ENCODE results near the gene S100A2.
A peak's percentile ranks its signal among the peaks of the same experiment; 100 is the strongest.
"Not testable (repeated sequence)": the region's sequence is repeated elsewhere in the genome, so short reads cannot be mapped to it uniquely, and the experiment has no call there.

Gene S100A2

DNA sequence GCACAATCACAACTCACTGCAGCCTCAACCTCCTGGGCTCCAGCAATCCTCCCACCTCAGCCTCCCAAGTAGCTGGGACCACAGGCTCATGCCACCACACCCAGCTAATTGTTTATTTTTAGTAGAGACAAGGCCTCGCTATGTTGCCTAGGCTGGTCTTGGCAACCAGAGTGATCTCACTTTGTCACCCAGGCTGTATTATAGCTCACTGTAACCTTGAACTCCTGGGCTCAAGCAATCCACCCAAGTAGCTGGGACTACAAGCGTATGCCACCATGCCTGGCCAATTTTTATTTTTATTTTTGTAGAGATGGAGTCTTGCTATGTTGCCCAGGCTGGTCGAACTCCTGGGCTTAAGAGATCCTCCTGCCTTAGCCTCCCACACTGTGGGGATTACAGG, 3.6 kb downstream of the S100A2 start:
- not testable (repeated sequence) for H3K18ac ChIP-seq (ENCODE audit: low read length); H3K36me3 ChIP-seq (replicated peaks in 1 of 2; ENCODE audit: control insufficient read depth in 2 of 2, insufficient read depth in 2 of 2, low read length in 2 of 2); H2BK15ac ChIP-seq (ENCODE audit: low read length); DNase-seq (ENCODE audit: low spot score); H3K23ac ChIP-seq (ENCODE audit: low read depth, low read length, poor library complexity); H3K4ac ChIP-seq (ENCODE audit: low read length); H3K4me3 ChIP-seq (ENCODE audit: low read length in 2 of 2); H2AFZ ChIP-seq (ENCODE audit: low read length); H4K8ac ChIP-seq (ENCODE audit: low read depth, low read length); H3K14ac ChIP-seq (ENCODE audit: low read length); H3K27me3 ChIP-seq (ENCODE audit: control insufficient read depth in 3 of 3, insufficient read depth in 3 of 3, low read depth in 1 of 3, low read length in 3 of 3); H2BK120ac ChIP-seq (ENCODE audit: low read depth, low read length); H2BK12ac ChIP-seq (ENCODE audit: low read length); H3K9ac ChIP-seq (ENCODE audit: low read depth, low read length, poor library complexity); H4K91ac ChIP-seq (ENCODE audit: low read depth, low read length, poor library complexity); H3K79me1 ChIP-seq (ENCODE audit: low read depth, low read length); H3K4me2 ChIP-seq (ENCODE audit: insufficient read depth, low read length, poor library complexity, severe bottlenecking); H3K9me3 ChIP-seq (replicated peaks in 1 of 2; ENCODE audit: control insufficient read depth in 2 of 2, insufficient read depth in 1 of 2, low read depth in 1 of 2, low read length in 2 of 2); H3K27ac ChIP-seq (replicated peaks; ENCODE audit: low read length); H2BK5ac ChIP-seq (ENCODE audit: low read length); H2AK5ac ChIP-seq (ENCODE audit: low read depth, low read length)
- peaks cover 11 to 13% of the 10 kb centered on the region in 2 donors for H3K4me1 ChIP-seq (ENCODE audit: control insufficient read depth in 2 of 2, insufficient read depth in 1 of 2, low read depth in 1 of 2, low read length in 2 of 2)
- no CpG with 5 or more reads among the region's 3 CpGs for WGBS, 2 donors (ENCODE audit: extremely low coverage in 2 of 2, insufficient read length in 2 of 2, insufficient replicate concordance in 1 of 2)

DNA sequence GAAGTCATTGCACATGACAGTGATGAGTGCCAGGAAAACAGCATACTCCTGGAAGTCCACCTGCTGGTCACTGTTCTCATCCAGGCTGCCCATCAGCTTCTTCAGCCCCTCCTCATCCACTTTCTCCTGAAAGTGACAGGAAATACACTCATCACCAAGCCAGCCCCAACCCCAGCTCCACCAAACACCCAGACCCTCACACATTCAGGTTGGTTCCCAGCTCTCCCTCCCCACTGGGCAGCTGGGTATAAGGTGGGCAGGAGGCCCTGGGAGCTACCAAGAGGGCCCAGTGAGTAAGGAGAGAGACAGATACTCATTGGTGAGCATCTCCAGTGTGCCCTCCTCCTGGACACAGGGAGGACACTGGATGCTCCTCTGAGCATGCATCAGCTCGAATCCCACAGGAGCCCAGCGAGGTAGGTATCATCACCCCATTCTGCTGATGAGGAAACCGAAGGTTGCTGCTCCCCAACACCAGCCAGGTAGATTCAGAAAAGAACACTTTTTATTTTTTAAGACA, 4.1 kb downstream of the S100A2 start:
- H3K27ac ChIP-seq (replicated peaks; ENCODE audit: low read length): no peak overlapping the region
- H2BK12ac ChIP-seq (ENCODE audit: low read length): no peak overlapping the region
- peak overlapping the region; percentile 38 for H2BK15ac ChIP-seq (ENCODE audit: low read length)
- DNase-seq (ENCODE audit: low spot score): no peak
- H3K4me3 ChIP-seq (ENCODE audit: low read length in 2 of 2): no peak overlapping the region
- peak overlapping the region; percentile 68 for H2AK5ac ChIP-seq (ENCODE audit: low read depth, low read length)
- H3K9me3 ChIP-seq (replicated peaks in 1 of 2; ENCODE audit: control insufficient read depth in 2 of 2, insufficient read depth in 1 of 2, low read depth in 1 of 2, low read length in 2 of 2): no peaks in the 10 kb centered on the region
- no peak overlapping the region for H3K14ac ChIP-seq (ENCODE audit: low read length)
- no peak overlapping the region for H3K4me2 ChIP-seq (ENCODE audit: insufficient read depth, low read length, poor library complexity, severe bottlenecking)
- H3K79me1 ChIP-seq (ENCODE audit: low read depth, low read length): no peaks in the 10 kb centered on the region
- no peak overlapping the region for H2AFZ ChIP-seq (ENCODE audit: low read length)
- H3K9ac ChIP-seq (ENCODE audit: low read depth, low read length, poor library complexity): no peak overlapping the region
- no peak overlapping the region for H4K91ac ChIP-seq (ENCODE audit: low read depth, low read length, poor library complexity)
- no peak overlapping the region for H2BK5ac ChIP-seq (ENCODE audit: low read length)
- no peak overlapping the region for H4K8ac ChIP-seq (ENCODE audit: low read depth, low read length)
- no peaks in the 10 kb centered on the region for H3K36me3 ChIP-seq (replicated peaks in 1 of 2; ENCODE audit: control insufficient read depth in 2 of 2, insufficient read depth in 2 of 2, low read length in 2 of 2)
- H3K27me3 ChIP-seq (ENCODE audit: control insufficient read depth in 3 of 3, insufficient read depth in 3 of 3, low read depth in 1 of 3, low read length in 3 of 3): peaks cover 0 to 3% (median 0%) of the 10 kb centered on the region in 3 experiments
- H3K18ac ChIP-seq (ENCODE audit: low read length): peak overlapping the region; percentile 46
- peak overlapping the region; percentile 35 for H2BK120ac ChIP-seq (ENCODE audit: low read depth, low read length)
- no peak overlapping the region for H3K23ac ChIP-seq (ENCODE audit: low read depth, low read length, poor library complexity)
- WGBS, 2 donors (ENCODE audit: extremely low coverage in 2 of 2, insufficient read length in 2 of 2, insufficient replicate concordance in 1 of 2): no CpG with 5 or more reads among the region's 3 CpGs
- no peak overlapping the region for H3K4ac ChIP-seq (ENCODE audit: low read length)
- H3K4me1 ChIP-seq (ENCODE audit: control insufficient read depth in 2 of 2, insufficient read depth in 1 of 2, low read depth in 1 of 2, low read length in 2 of 2): peaks cover 6 to 8% of the 10 kb centered on the region in 2 donors

DNA sequence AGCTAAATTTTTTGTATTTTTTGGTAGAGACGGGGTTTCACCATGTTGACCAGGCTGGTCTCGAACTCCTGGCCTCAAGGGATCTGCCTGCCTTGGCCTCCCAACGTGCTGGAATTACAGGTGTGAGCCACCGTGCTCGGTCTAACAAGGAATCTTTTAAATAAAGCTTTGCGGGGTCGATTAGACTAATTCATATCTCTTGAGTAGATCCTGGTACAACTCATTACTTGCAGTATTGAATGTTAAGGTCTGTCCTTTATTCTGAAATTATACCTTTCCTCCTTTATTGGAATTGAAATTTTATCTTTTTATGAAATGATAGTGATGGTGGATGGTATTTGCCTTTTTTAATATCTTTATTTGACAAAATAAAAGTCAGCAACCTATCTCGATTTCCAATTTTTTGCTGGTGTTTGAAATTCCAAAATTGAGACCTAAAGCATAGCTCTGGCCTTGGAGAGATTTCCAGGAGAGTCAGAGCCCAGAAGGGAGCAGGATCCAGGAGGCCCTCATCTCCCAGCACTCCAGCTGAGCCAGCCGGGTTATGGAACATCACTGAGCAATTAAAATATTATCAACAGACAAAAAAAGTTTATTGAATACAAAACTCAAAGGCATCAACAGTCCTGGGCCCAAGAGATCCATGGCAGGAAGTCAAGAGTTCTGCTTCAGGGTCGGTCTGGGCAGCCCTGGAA, 4.7 kb downstream of the S100A2 start:
- H2BK120ac ChIP-seq (ENCODE audit: low read depth, low read length): no peak overlapping the region
- H3K79me1 ChIP-seq (ENCODE audit: low read depth, low read length): no peaks in the 10 kb centered on the region
- H2BK15ac ChIP-seq (ENCODE audit: low read length): no peak overlapping the region
- peaks cover 2 to 4% of the 10 kb centered on the region in 2 donors for H3K4me1 ChIP-seq (ENCODE audit: control insufficient read depth in 2 of 2, insufficient read depth in 1 of 2, low read depth in 1 of 2, low read length in 2 of 2)
- no peak overlapping the region for H4K8ac ChIP-seq (ENCODE audit: low read depth, low read length)
- no peak overlapping the region for H3K4me3 ChIP-seq (ENCODE audit: low read length in 2 of 2)
- no peak overlapping the region for H3K9ac ChIP-seq (ENCODE audit: low read depth, low read length, poor library complexity)
- no CpG with 5 or more reads among the region's 10 CpGs for WGBS, 2 donors (ENCODE audit: extremely low coverage in 2 of 2, insufficient read length in 2 of 2, insufficient replicate concordance in 1 of 2)
- H2BK12ac ChIP-seq (ENCODE audit: low read length): no peak overlapping the region
- peaks cover 0 to 3% (median 0%) of the 10 kb centered on the region in 3 experiments for H3K27me3 ChIP-seq (ENCODE audit: control insufficient read depth in 3 of 3, insufficient read depth in 3 of 3, low read depth in 1 of 3, low read length in 3 of 3)
- no peak overlapping the region for H3K14ac ChIP-seq (ENCODE audit: low read length)
- H2BK5ac ChIP-seq (ENCODE audit: low read length): no peak overlapping the region
- H3K4ac ChIP-seq (ENCODE audit: low read length): no peak overlapping the region
- peak overlapping the region; percentile 68 for H2AK5ac ChIP-seq (ENCODE audit: low read depth, low read length)
- H2AFZ ChIP-seq (ENCODE audit: low read length): no peak overlapping the region
- H3K4me2 ChIP-seq (ENCODE audit: insufficient read depth, low read length, poor library complexity, severe bottlenecking): no peak overlapping the region
- H3K18ac ChIP-seq (ENCODE audit: low read length): no peak overlapping the region
- no peak overlapping the region for H3K27ac ChIP-seq (replicated peaks; ENCODE audit: low read length)
- no peaks in the 10 kb centered on the region for H3K9me3 ChIP-seq (replicated peaks in 1 of 2; ENCODE audit: control insufficient read depth in 2 of 2, insufficient read depth in 1 of 2, low read depth in 1 of 2, low read length in 2 of 2)
- no peaks in the 10 kb centered on the region for H3K36me3 ChIP-seq (replicated peaks in 1 of 2; ENCODE audit: control insufficient read depth in 2 of 2, insufficient read depth in 2 of 2, low read length in 2 of 2)
- no peak overlapping the region for H3K23ac ChIP-seq (ENCODE audit: low read depth, low read length, poor library complexity)
- no peak for DNase-seq (ENCODE audit: low spot score)
- H4K91ac ChIP-seq (ENCODE audit: low read depth, low read length, poor library complexity): no peak overlapping the region

DNA sequence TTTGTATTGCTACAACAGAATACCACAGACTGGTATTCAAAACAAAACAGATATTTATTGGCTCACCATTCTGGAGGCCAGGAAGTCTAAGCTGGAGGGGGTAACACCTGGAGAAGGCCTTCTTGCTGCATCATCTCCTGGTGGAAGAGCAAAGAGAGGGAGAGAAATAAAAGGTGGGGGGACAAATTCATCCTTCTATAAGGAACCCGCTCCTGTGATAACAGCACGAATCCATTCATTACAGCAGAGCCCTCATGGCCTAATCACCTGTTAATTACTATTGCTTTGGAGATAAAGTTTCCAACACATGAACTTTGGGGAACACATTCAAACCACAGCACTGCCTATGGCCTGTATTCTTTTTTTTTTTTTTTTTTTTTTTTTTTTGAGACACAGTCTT, 5.4 kb downstream of the S100A2 start:
- no peak overlapping the region for H3K4ac ChIP-seq (ENCODE audit: low read length)
- no peak overlapping the region for H2BK15ac ChIP-seq (ENCODE audit: low read length)
- no peak overlapping the region for H3K9ac ChIP-seq (ENCODE audit: low read depth, low read length, poor library complexity)
- no peaks in the 10 kb centered on the region for H3K4me1 ChIP-seq (ENCODE audit: control insufficient read depth in 2 of 2, insufficient read depth in 1 of 2, low read depth in 1 of 2, low read length in 2 of 2)
- no peak overlapping the region for H4K8ac ChIP-seq (ENCODE audit: low read depth, low read length)
- H3K23ac ChIP-seq (ENCODE audit: low read depth, low read length, poor library complexity): no peak overlapping the region
- H3K18ac ChIP-seq (ENCODE audit: low read length): no peak overlapping the region
- H2BK12ac ChIP-seq (ENCODE audit: low read length): no peak overlapping the region
- H3K9me3 ChIP-seq (replicated peaks in 1 of 2; ENCODE audit: control insufficient read depth in 2 of 2, insufficient read depth in 1 of 2, low read depth in 1 of 2, low read length in 2 of 2): no peaks in the 10 kb centered on the region
- no CpG with 5 or more reads among the region's 2 CpGs for WGBS, 2 donors (ENCODE audit: extremely low coverage in 2 of 2, insufficient read length in 2 of 2, insufficient replicate concordance in 1 of 2)
- no peak overlapping the region for H2BK120ac ChIP-seq (ENCODE audit: low read depth, low read length)
- DNase-seq (ENCODE audit: low spot score): no peak
- H3K4me2 ChIP-seq (ENCODE audit: insufficient read depth, low read length, poor library complexity, severe bottlenecking): no peak overlapping the region
- no peak overlapping the region for H3K4me3 ChIP-seq (ENCODE audit: low read length in 2 of 2)
- no peak overlapping the region for H2AK5ac ChIP-seq (ENCODE audit: low read depth, low read length)
- H3K14ac ChIP-seq (ENCODE audit: low read length): no peak overlapping the region
- no peak overlapping the region for H3K27ac ChIP-seq (replicated peaks; ENCODE audit: low read length)
- H3K79me1 ChIP-seq (ENCODE audit: low read depth, low read length): no peaks in the 10 kb centered on the region
- H3K36me3 ChIP-seq (replicated peaks in 1 of 2; ENCODE audit: control insufficient read depth in 2 of 2, insufficient read depth in 2 of 2, low read length in 2 of 2): no peaks in the 10 kb centered on the region
- H2BK5ac ChIP-seq (ENCODE audit: low read length): no peak overlapping the region
- H3K27me3 ChIP-seq (ENCODE audit: control insufficient read depth in 3 of 3, insufficient read depth in 3 of 3, low read depth in 1 of 3, low read length in 3 of 3): peaks cover 0 to 3% (median 0%) of the 10 kb centered on the region in 3 experiments
- no peak overlapping the region for H2AFZ ChIP-seq (ENCODE audit: low read length)
- no peak overlapping the region for H4K91ac ChIP-seq (ENCODE audit: low read depth, low read length, poor library complexity)

All from neuronal stem cell (in vitro differentiated cells).